IPS-NIHi7 (cell line): ENCODE results near the gene KCTD17.
"Not testable (repeated sequence)": the region's sequence is repeated elsewhere in the genome, so short reads cannot be mapped to it uniquely, and the experiment has no call there.

Source experiments
- DNase-seq: peaks from one replicate; pipeline ENCODE4 v3.0.0; 2012; ENCODE audit warnings: mixed read lengths; ENCODE audit errors: extremely low spot score

The KCTD17 gene

DNA sequence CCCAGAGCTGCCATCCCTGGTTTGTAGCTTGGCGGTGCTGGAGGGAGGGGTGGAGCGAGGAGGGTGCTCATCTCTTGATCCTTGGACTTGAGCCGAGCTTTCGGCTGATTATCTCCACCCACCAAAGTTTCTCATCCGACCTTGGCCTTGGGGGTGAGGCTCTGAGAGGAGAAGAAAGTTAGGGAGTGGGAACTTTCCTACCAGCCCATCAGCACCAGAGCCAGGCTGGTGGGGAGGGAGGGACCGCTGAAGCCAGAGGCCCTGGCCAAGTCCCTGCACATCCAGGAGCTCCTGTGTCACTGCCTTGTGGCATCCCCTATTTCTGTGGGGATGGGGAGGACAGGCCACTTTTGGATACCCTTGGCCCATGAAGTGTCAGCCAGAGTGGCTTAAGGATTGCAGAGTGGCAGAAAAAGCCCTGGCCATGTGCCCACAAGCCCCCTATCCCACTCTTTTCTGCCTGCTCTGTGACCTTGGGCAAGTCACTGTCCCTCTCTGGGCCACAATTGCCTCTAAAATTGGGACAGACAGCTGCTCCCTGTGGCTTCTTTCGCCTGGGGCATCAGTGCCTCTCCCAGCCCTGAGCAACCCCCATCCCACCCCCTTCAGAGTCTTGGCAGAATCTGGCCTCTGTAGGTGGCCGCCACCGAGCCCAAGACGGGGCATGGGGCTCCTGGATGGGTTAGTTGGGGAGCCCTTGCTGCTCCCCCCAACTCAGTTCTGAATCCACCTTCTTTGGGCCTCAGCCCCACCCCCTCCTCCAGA, 10.3 kb downstream of the KCTD17 start:
- DNase-seq = no peak

DNA sequence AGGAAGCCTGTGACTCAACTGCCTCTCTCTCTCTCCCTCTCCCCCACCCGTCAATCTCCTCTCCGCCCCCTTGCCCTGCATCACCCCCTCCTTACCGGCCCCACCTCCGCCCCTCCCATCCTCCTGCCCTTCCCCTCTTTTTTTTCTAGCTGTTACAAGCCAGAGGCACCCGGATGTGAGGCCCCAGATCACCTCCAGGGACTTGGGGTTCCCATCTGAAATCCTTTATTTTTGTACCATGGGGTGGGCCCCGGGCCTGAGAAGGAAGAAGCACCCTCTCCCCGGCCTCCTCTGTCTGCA, 10.8 kb downstream of the KCTD17 start:
- DNase-seq = no peak

DNA sequence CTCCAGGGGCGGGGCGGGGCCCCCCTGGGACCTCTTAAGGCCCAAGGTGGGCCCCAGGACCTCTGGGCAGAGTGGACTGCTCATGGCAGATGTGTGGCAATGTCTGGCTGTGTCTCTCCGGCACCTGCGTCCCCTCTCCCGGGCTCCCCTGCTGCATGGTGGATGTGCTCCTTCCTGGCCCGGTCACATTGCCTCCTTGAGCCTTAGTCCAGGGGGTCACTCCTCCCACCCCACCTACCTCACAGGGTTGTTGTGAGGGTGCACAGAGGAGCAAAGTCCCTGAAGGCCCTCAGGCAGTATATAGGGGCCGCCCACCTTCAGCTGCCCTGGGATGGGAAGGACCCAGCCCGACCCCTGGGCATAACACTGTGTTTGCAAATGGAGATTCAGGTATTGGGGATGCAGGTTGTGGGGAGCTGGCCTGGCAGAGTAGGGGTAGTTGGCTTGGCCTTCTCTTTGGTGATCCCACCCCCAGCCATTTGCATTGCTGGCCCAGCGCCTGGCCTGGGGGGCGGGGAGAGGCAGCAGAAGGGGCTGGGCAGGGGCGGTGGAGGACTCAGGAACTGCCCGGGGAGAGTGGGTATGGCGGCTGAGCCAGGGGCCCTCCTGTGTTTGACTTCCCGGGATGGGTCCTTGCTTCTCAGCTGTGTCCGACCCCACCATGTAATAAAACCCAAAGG, 11.3 kb downstream of the KCTD17 start:
- DNase-seq = no peak

DNA sequence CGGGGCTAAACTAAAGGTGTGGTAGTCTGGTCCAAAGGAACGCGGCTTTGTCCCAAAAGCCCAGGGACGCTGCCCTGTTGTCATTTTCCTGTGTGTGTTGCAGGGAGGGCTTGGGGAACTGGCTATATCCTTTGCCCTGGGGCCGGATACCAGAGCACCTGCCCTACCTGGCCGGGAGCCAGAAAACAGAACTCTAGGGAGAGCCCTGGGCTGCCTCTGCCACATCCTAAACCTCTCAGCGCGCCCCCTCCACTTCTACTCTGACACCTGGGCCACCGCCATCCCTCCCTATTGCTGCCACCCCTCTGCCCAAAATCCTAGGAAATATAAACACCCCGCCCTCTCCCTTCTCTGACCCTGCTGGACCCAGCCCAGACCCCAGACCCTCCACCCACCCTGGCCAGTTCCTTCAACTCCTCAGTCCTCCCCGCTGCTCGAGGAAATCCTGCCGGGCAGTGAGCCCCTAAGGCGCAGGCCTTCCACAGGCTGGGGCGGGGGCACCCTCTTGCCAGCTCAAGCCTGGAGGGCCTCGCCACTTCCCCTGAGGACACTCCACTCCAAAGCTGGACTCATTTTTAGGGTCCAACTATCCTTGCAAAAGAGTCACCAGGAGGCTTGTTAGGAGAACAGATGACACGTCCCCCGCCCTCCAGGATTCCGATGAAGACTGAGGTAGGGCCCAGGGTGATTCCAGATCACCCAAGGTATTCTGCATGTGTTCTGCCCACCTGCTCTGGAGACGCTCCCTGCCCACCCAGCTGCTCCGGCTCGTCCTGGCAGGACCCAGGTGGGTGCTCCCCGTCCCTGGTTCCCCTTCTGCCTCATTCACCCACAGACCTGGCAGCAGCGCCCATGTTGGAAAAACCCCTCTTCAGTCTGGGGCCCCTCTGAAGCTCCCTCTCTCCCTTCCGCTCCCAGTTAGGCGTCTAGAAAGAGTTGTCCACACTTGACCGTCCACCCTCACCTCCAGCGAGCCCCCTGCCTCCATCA, 12.2 kb downstream of the KCTD17 start:
- no peak for DNase-seq

DNA sequence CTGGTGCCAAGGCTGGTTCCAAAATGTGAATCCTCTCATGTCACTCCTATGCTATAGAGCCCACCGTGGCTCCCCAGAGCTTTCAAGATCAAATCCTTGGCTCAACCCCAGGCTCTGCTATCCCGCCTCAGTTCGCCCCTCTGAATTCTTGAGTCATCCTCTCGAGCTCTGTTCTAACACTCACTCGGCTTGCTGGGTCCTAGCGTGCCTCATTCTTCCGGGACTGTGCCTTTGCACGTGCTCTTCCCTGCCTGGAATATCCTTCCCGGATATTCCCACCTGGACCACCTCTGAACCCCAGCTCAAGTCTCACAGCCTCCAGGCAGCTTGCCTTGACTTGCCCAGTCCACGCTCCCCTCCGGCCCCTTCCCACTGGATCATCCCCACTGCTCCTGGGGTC, 13.0 kb downstream of the KCTD17 start:
- no peak for DNase-seq

DNA sequence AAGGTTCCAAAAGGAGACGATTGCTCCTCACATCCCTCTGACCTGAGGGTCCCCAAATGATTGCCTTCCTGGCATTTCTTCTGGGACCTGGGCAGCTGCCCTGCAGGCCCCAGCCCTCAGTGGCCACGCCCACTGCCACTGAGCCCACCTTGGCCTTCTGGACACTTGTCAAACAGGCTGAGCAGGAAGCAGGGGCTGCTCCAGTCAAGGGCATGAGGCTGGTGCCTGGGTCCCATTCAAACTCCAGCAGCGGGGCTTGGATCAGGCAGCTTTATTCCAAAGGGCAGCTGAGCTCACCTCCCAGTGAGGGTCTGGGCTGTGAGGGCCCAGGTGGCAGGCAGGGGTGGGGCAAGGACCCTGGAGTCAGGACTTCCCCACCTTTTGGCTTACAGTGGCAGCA, 13.6 kb downstream of the KCTD17 start:
- no peak for DNase-seq

DNA sequence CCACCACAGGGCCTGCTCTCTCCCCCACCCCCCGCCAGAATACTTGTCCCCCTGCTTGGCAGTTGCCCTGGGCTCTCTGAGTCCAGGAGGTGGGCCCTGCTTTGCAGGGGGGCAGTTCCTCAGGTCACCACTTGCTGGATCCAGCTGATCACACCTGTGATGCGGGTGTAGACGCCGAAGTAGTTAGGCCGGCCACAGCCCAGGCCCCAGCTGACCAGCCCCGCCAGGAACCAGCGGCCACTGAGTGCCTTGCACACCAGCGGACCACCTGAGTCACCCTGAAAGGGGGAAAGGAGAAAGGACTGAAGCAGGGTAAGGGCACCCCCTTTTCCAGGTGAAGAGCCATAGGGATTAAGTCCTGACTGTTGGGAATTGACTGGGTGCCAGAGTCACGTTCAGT, 14.4 kb downstream of the KCTD17 start:
- DNase-seq = no peak

DNA sequence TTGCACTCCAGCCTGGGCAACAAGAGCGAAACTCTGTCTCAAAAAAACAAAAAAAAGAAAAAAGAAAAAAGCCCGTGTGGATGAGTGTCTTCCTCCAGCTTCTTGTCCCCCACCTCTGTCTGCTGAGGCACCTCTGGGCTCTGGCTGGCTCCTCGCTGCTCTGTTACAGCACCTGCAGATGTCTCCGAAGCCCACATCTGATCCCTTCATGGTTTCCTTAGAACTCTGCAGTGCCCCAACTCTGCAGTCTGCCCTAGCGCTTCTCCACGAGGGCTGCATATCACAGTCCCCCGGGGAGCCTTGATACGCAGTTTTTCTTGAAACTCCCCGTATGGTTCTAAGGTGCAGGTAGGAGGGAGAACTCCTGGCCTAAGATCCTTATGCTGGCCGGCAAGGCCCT, 15.9 kb downstream of the KCTD17 start:
- DNase-seq = no peak

DNA sequence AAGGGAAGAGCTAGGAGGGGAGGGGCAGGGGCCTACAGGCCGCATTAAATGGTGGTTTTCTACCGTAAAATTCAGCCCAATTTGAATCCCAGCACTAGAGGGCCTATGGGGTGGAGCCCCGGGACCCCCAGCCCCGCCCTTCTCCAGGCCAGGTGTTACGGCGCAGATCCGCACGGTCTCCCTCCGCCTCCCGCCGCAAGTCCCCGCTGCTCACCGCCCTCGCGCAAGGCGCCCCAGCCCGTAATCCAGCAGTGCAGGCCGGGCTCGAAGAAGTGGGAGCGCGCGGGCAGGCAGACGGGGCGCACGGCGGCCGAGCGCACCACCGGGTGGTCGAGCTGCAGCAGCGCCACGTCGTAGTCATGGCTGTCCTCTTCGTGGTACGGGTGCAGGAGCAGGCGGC, 17.3 kb downstream of the KCTD17 start:
- DNase-seq = peak; percentile 80

DNA sequence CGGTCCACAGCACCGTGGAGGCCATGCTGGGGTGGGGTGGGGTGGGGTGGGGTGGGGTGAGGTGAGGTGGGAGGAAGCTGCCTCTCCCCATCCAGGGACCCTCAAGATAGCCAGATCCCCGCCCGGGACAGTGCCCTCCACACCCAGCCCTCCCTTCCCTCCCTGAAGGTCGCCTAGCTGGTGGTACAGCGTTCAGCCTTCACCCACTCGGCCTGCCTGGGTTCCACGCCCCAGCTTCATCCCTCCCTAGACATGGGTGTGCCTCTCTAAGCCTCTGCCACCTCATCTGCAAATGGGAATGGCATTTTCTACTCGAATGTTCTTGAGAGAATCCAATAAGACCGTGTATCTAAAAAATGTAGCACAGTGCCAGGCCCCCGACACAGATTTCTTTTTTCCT, 17.8 kb downstream of the KCTD17 start:
- DNase-seq = no peak

DNA sequence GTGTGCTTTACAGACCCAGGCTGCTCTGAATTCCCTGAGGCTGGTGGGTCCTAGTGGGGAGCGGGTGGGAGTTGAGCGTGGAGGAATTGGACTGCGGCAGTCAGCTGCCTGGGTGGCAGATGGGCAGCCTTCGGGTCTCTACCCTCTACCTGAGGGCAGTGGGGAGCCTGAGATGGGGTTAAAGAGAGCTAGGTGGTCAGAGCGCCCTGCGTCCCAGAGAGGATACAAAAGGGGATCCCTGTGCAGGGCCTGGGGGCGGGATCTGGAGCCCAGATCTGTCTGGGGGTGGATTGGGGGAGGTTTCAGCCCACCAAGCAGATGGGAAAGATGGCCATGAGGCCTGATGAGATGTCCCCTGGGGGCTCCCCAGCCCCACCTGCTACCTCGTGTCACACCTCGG, 18.2 kb downstream of the KCTD17 start:
- DNase-seq = no peak

DNA sequence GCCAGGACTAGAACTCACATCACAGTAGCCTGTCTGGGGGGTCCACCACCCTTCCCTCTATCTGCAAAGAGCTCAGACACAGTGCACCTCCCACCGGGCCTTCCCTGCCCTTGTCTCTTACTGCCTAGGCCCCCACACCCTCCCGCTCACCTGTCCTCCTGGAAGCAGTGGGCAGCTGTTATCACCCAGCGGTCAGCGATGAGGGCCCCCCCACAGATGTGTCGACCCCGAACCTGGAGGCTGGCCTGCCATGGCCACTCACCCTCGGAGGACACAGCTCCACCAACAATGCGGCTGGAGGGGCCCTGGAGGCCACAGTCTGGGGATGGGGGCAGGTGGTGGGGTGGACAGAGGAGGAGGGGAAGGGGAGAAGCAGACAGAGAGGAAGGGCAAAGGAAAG, 18.8 kb downstream of the KCTD17 start:
- DNase-seq = no peak

DNA sequence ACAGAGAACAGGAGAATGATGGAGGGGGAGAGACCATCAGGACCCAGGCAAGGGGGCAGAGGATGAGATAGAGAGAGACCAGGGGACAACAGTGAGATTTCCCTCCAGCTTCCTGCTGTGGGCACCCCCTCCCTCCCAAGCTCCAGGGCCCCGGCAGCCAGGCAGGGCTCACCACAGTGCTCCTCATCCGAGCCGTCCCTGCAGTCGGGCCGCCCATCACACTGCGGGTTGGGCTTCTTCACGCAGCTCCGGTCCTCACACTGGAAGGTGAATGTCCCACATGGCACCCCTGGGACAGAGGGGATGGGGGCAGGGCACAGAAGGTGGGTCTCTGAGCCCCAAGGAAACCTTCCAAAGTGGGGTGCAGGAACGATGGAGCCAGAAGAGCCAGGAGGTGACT, 19.2 kb downstream of the KCTD17 start:
- DNase-seq = no peak

DNA sequence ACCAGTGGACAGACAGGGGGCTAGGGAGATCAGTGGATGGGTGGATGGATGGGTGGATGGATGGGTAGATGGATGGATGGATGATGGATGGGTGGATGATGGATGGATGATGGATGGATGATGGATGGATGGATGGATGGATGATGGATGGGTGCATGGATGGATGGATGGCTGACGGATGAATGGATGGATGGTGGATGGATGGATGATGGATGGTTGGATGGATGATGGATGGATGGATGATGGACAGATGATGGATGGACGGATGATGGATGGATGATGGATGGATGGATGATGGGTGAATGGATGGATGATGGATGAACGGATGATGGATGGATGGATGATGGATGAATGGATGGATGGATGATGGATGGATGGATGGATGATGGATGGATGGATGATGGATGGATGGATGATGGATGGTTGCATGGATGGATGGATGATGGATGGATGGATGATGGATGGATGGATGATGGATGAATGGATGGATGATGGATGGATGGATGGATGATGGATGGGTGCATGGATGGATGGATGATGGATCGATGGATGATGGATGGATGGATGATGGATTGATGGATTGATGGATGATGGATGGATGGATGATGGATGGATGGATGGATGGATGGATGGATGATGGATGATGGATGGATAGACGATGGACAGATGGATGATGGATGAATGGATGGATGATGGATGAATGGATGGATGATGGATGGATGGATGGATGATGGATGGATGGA, 20.5 kb downstream of the KCTD17 start:
- not testable (repeated sequence) for DNase-seq

DNA sequence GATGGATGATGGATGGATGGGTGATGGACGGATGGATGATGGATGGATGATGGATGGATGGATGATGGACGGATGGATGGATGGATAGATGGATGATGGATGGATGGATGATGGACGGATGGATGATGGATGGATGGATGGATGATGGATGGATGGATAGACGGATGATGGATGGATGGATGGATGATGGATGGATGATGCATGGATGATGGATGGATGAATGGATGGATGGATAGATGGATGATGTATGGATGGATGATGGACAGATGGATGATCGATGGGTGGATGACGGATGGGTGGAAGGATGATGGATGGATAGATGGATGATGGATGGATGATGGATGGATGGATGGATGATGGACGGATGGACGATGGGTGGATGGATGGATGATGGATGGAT, 21.1 kb downstream of the KCTD17 start:
- no peak for DNase-seq

DNA sequence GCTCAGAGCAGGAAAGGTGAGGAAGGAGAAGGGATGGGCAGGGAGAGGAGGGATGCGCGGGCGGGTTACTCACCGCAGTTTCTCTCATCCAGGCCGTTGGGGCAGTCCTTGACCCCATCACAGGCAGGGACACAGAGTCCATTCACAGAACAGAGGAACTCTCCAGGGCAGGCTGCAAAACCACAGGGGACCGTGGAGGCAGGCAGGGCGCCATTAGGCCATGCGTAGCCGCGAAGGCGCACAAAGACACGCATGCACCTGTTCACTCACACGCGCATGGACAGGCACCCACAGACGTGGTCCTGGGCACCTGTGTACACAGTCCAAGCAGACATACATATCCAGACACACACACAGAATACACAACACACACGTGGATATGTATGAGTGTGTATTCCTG, 23.0 kb downstream of the KCTD17 start:
- no peak for DNase-seq

DNA sequence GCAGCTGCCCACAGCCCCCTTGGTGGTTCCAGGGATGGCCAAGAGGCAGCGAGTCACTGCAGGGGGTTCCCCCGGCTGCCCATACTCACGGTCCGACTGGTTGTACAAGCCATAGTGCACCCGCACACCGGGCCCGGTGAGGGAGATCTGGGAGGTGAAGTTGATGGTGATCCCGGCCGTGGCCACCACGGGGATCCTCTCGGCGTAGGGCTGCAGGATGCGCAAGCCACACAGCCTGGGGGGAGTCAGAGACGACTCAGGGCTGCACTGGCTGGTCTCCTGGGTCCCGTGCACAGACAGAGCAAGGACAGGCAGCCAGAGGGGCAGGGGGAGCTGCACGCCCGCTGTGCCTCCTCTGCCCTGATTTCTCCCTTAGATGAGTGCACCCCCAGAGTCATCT, 23.5 kb downstream of the KCTD17 start:
- no peak for DNase-seq

DNA sequence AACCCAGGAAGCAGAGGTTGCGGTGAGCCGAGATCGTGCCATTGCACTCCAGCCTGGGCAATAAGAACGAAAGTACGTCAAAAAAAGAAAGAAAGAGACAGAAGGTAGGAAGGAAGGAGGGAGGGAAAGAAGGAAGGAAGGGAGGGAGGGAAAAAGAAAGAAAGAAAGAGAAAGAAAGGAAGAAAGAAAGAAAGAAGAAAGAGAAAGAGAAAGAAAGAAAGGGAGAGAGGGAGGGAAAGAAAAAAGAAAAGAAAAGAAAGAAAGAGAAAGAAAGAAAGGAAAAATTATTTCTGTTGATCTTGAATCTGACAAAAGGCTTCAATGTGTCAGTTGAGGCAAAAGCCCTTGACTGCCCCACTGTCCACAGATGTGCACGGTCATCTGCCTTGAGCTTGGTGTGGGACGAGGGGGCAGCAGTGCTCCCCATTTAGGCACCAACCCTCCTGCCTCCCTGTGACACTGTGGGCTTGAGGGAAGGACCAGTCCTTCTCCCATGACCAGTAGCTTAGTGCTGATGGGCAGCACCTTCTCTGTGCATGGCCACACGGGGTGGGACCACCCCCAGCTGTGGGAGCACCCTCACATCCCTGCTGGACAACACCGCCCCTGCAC, 24.4 kb downstream of the KCTD17 start:
- DNase-seq = no peak

DNA sequence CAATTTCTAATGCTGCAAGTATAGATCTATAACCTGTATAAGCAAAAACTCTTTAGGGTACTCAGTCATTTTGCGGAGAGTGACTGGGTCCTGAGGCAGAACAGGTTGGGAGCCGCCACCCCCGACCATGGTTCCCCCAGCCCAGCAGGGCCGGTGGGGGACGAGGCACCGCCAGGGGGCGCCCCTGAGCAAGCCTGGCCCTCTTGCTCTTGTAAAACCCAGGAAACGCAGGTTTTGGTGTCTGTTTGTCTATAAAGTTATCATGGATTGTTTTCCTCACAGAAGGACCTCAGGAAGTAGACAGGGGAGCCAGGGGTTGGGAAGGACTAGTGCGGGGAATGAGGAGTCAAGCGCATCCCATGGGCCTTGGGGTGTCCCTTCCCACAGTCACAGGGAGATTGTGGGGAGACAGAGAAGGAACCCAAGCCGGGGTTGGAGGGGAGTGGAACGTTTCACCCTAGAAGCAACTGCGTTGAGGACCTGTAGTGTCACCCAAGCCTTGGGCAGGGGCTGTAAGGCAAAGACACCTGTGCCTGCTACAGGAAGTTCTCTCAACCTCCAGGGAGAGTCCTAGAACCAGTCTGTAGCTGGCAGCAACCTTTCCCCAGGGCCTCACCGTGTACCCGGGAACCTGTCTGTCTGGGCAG, 26.4 kb downstream of the KCTD17 start:
- DNase-seq = peak; percentile 94

DNA sequence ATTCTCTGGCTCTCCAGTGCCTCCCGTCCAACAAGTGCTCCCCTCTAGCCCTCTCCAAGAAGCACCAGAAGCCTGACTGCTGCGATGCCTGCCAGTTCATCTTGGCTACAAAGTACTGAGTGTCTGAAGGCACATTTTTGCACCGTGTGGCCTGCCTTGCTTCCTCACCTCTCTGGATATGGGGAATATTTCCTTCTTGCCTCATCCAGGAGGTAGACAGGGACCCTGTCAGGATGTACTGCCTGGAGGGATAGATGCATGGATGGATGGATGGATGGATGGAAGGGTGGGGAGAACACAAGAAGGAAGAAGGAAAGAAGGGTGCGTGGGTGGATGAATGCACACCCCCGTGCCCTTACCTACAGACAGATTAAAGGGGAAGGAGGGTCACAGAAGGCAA, 27.6 kb downstream of the KCTD17 start:
- DNase-seq = no peak

DNA sequence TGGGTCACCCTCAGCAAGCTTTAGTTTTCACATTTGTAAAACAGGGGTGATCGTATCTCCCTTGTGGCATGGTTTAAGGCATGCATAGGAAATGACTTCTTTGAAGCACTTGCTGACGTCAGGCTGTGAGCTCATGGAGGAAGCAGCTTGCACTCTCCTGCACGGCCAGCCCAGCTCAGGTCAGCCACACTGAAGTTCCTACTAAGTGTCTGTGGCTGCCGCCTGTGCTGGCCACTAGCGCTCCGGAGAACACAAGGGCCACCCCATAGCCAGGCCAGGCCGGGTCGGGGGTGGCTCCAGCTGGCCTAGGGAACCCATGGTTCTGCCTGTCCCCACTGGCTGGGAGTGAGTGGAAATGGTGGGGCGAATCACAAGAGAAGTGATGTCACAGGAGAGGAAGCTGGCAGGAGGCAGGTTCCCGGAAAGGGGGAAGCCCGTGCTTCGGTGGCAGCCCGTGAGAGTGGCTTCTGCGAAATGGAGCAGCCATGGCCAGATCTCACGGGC, 28.2 kb downstream of the KCTD17 start:
- DNase-seq = no peak
